HG03108 (cell line): ENCODE measurements around the gene PRKCB.

Experiments used
- ATAC-seq: cut with Tn5 transposase; IDR thresholded peaks from one replicate; pipeline ENCODE4 v1.9.1; 2021; ENCODE audit warnings: moderate library complexity; ENCODE audit not compliant: unreplicated experiment

Gene PRKCB

GRCh38 chr16:23835390-23836077 is at the start of gene PRKCB:
PRKCB (plus strand) TSS chr16:23835983.
- peak; percentile 70 for ATAC-seq

- ATAC-seq = no peak
These were observed 48.7 kb upstream of the PRKCB start for GRCh38 chr16:23786964-23787561.

- no peak for ATAC-seq
These were observed 47.1 kb upstream of the PRKCB start for GRCh38 chr16:23788685-23789084.

DNA sequence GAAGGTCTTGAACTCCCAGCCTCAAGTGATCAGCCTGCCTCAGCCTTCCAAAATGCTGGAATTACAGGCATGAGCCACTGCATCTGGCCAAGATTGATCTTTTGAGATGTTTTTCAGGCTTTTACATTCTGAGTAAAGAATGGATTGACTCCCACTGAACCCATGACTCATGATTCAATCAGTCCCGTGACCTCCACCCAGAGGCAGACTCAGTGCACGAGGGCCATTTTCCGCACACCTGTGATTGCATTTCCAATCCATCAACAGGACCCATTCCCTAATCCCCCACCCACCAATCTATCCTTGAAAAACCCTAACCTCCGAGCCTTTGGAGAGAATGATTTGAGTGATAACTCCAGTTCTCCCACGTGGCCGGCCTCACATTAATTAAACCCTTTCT is 40.4 kb upstream of the PRKCB start:
- no peak for ATAC-seq

DNA sequence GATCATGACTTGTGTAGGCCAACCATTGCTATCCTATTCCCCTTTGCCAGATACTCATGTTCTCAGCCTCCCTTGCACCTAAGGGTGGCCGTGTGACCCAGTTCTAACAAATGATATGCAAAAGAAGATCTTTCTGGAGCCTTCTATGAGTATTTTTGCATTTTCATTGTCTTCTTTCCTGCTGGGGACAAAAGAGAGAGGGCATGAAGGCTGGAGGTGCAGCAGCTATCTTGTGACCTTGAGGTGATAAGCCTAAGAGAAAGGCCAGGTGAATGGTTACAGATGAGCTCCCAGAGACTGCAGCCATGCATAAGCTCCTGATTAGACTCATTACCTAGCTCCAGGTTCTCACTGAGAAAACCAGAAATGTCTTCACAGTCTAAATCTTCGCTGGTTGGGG is 38.8 kb upstream of the PRKCB start:
- ATAC-seq = no peak

GRCh38 chr16:23801378-23801777 is 34.4 kb upstream of the PRKCB start:
- no peak for ATAC-seq

- no peak for ATAC-seq
These were observed 33.0 kb upstream of the PRKCB start for GRCh38 chr16:23802776-23803175.

DNA sequence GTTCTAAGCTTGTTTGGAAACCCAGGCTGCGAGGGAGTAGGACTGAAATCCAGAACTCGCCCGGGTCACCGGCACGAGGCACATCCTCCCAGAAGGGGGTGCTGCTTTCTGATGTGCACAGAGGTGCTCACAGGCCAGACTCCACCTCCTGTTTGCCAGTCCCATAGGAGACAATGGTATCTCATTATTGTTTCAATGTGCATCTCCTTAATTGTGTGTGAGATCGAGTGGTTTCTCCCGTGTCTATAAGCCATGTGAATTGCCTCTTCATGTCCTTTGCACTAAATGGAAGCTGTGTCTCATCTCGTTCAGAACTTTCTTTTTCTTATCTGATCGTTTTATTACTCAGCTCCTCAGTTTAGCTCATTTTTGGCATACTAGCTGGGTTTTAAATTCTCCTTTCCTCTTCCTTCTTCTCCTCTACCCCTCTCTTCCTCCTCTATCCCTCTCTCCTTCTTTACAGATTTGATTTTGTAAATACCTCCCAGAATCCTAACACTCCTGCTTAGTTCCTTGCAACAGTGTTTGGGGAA is 32.1 kb upstream of the PRKCB start:
- peak; percentile 86 for ATAC-seq

- ATAC-seq = no peak
These were observed 28.8 kb upstream of the PRKCB start for GRCh38 chr16:23807028-23807427.

DNA sequence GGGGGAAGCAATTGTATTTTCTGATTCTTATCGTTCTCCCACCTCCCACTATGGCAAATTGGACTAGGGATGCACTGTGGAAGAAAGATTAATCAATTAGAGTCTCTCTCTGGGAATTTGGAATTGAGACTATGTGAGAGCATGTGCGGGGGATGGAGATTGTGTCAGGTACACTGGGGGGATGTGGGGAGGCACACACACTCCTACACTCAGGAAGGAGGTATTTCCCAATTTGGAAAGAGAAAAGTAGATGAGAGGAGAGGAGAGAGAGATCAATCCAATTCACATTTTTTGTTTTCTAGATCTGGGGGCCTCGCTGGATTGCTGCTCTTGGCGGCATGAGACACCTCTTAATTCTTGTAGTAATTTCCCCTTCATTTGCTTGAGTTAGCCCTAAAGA is 14.3 kb upstream of the PRKCB start:
- ATAC-seq = no peak

DNA sequence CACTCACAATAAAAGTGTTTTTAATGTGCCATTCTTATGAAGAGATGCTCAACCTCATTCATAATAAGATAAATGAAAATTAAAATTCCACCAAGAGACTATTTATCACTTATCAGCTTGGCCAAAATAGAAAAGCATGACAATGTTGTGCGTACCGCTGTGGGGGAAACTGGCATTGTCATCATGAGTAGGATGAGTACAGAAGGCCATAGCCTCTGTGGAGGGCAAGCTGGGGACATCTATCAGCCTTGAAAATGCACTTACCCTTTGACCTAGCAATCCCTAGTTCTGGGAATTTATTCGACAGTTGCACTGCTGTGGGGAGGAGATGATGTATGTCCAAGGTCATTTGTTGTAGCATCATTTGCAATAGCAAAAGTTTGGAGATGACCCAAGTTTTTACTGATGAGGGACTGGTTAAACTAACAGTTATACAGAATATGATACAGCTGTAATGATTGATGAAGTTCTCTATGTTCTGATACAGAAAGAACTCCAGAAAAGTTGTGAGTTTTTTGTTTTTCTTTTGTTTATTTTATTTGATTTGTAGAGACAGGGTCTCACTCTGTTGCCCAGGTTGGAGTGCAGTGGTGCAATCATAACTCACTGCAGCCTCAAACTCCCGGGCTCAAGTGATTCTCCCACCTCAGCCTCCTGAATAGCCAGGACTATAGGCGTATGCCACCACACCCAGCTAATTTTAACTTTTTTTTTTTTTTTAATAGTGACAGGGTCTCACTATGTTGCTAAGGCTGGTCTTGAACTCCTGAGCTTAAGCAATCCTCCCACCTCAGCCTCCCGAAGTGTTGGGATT is 13.7 kb upstream of the PRKCB start:
- no peak for ATAC-seq

GRCh38 chr16:23823475-23824384 is 12.1 kb upstream of the PRKCB start:
- ATAC-seq = no peak

DNA sequence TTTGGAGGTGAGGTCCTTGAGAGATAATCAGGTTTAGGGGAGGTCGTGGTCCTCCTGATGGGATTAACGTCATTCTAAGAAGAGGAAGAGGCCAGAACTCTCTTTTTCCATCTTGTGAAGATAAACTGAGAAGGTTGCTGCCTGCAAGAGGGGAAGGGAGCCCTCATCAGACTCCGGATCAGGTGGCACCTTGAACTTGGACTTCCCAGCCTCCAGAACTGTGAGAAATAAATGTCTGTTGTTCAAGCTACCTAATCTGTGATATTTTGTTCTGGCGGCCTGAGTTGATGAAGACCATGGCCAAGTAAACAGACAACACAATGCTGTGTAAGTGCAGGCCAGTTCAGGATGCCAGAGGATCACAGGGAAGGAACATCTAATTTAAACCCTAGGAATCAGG is 10.9 kb upstream of the PRKCB start:
- ATAC-seq = no peak

DNA sequence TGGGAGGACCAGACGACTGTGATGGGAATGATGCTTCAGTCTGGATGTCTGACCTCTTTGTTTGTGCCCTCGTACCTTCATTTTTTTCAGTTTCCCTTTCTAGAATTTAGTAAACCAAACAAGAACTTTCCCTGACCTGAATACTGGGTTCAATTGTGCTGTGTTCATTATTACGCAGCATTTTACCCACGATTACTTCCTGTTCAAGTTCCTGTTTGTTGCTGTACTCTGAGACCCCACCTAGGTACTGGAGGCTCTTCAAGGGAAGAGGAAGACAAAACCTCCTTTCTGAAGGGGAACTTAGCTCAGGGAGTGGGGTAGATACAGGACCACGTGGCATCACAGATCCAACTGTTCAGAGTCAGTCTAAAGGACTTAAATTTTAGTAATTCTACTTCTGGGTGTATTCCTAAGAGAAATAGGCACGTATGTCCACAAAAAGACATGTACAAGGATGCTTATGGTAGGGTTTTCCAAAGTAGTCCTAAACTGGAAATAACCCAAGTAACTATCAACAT is 9.2 kb upstream of the PRKCB start:
- ATAC-seq = peak; percentile 79

- peak; percentile 27 for ATAC-seq
These were observed 8.7 kb upstream of the PRKCB start for GRCh38 chr16:23827057-23827456.

DNA sequence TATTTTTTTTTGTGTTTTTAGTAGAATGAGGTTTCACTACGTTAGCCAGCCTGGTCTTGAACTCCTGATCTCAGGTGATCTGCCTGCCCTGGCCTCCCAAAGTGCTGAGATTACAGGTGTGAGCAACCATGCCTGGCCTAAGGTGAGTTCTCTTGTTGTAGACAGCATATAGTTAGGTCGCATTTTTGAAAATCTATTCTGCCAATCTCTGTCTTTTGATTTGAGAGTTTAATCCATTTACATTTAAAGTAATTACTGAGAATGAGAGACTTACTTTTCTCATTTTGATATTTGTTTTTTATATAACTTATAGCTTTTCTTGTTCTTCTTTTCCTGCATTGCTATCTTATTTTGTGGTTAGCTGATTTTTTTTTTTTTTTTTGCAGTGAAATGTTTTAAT is 6.3 kb upstream of the PRKCB start:
- no peak for ATAC-seq

DNA sequence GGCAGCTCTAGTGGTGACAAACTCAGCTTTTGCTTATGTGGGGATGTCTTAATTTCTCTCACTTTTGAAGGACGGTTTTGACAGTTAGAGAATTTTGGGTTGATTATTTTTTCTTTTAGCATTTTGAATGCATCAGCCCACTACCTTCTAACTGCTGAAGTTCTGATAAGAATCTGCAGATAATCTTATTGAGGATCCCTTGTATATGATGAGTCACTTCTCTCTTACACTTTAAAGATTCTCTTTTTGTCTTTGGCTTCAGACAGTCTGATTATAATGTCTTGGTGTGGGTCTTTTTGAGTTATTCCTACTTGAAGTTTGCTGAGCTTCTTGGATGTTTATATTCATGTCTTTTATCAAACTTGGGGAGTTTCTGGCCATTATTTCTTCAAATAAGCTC is 5.5 kb upstream of the PRKCB start:
- ATAC-seq = no peak

GRCh38 chr16:23832882-23833281 is 2.9 kb upstream of the PRKCB start:
- ATAC-seq = no peak

DNA sequence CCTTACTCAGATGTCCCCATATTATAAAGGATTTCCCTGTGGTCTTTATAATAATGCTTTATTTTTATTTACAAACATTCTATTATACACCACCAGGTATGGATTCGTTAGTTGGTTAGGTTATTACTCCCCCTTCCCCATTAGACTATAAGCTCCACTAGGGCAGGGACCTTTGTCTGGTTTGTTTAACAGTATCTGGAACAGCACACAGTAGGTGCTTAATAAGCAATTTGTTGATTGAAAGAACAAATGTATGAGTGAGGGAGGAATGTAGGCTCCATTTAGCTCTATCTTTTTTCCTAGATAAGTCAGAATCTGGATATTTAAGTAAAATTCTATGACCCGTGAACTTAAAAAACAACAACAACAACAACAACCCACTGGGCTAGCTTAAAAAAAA is 2.3 kb upstream of the PRKCB start:
- ATAC-seq = no peak

GRCh38 chr16:23833960-23834685 is 1.7 kb upstream of the PRKCB start:
- no peak for ATAC-seq
